DND-41 (cell line): Measurements from ENCODE around the gene SVIL.

Experiments used
- ATAC-seq: fragments of 200-7000 bp; cut with Tn5 transposase; 3 replicates; pipeline ENCODE4 v1.9.1; 2021; ENCODE audit warnings: low read depth; ENCODE audit not compliant: insufficient read depth
- DNase-seq: peaks from one replicate; pipeline ENCODE4 v3.0.0-alpha.2; 2020
- H2AFZ ChIP-seq: 2 replicates; pipeline ENCODE4 v1.6.0; 2012; ENCODE audit warnings: low read depth, low read length
- H3K27ac ChIP-seq: 2 replicates; pipeline ENCODE4 v1.5.1; 2012; ENCODE audit warnings: low read length, inconsistent platforms
- H3K27me3 ChIP-seq: fragments of 200-600 bp; sonication (generic); 2 replicates; pipeline ENCODE4 v1.6.0; 2012; ENCODE audit warnings: low read length, mild to moderate bottlenecking, inconsistent platforms; ENCODE audit not compliant: insufficient read depth, poor library complexity
- H3K36me3 ChIP-seq: 2 replicates; pipeline ENCODE4 v1.5.1; 2012; ENCODE audit warnings: low read length, inconsistent platforms; ENCODE audit not compliant: insufficient read depth
- H3K4me1 ChIP-seq: 2 replicates; pipeline ENCODE4 v1.5.1; 2012; ENCODE audit warnings: mild to moderate bottlenecking, low read length; ENCODE audit not compliant: insufficient read depth
- H3K4me2 ChIP-seq: 2 replicates; pipeline ENCODE4 v1.6.0; 2012; ENCODE audit warnings: mild to moderate bottlenecking, moderate library complexity, low read length, inconsistent platforms; ENCODE audit not compliant: insufficient read depth
- H3K4me3 ChIP-seq, 2 experiments: fragments of 200-600 bp in 1 of 2; shearing (Covaris generic) in 1 of 2; 2 replicates each; pipeline ENCODE4 v1.5.1; 2012 to 2016; ENCODE audit warnings: inconsistent platforms in 2 of 2, low read length in 2 of 2, mild to moderate bottlenecking in 2 of 2, low read depth in 1 of 2, moderate library complexity in 1 of 2
- H3K79me2 ChIP-seq: 2 replicates; pipeline ENCODE4 v1.6.0; 2012; ENCODE audit warnings: low read length, inconsistent platforms; ENCODE audit not compliant: insufficient read depth
- H3K9ac ChIP-seq: 2 replicates; pipeline ENCODE4 v1.6.0; 2012; ENCODE audit warnings: low read depth, mild to moderate bottlenecking, inconsistent platforms, low read length, moderate library complexity
- H3K9me3 ChIP-seq: 2 replicates; pipeline ENCODE4 v1.5.1; 2012; ENCODE audit warnings: low read length, moderate library complexity, mild to moderate bottlenecking, inconsistent platforms; ENCODE audit not compliant: insufficient read depth, severe bottlenecking
- H4K20me1 ChIP-seq: 2 replicates; pipeline ENCODE4 v1.6.0; 2012; ENCODE audit warnings: low read length; ENCODE audit not compliant: insufficient read depth
- CTCF ChIP-seq: IDR thresholded peaks from 2 replicates; pipeline ENCODE4 v1.5.1; 2012; ENCODE audit warnings: borderline replicate concordance, low read length, moderate library complexity, mild to moderate bottlenecking; ENCODE audit not compliant: poor library complexity, severe bottlenecking; ENCODE audit errors: extremely low read depth
- EZH2 ChIP-seq: IDR thresholded peaks from 3 replicates; pipeline ENCODE4 v1.6.1; 2012; ENCODE audit warnings: borderline replicate concordance, low read depth, mild to moderate bottlenecking, moderate library complexity, low read length, inconsistent platforms; ENCODE audit not compliant: severe bottlenecking

SVIL gene

GRCh38 chr10:29472301-29473086, 162.3 kb downstream of the SVIL start:
- no peak for ATAC-seq
- TF ChIP-seq CTCF (no peak), EZH2 (no peak)
- DNase-seq: no peak

GRCh38 chr10:29471544-29471859, 163.3 kb downstream of the SVIL start:
- H3K4me3 ChIP-seq: no peak overlapping the region
- no peaks in the 10 kb centered on the region for H3K27me3 ChIP-seq
- H3K4me2 ChIP-seq: no peak overlapping the region
- no peaks in the 10 kb centered on the region for H3K79me2 ChIP-seq
- ATAC-seq: no peak
- TF ChIP-seq EZH2: no peak
- no peak for TF ChIP-seq CTCF
- H4K20me1 ChIP-seq: no peaks in the 10 kb centered on the region
- DNase-seq: no peak
- H2AFZ ChIP-seq: no peak overlapping the region
- H3K9ac ChIP-seq: no peak overlapping the region
- peaks cover 69% of the 10 kb centered on the region for H3K36me3 ChIP-seq
- H3K27ac ChIP-seq: no peak overlapping the region
- no peaks in the 10 kb centered on the region for H3K9me3 ChIP-seq
- no peaks in the 10 kb centered on the region for H3K4me1 ChIP-seq

More at GRCh38 chr10:29472301-29473086, 162.3 kb downstream of the SVIL start:
- no peaks in the 10 kb centered on the region for H4K20me1 ChIP-seq
- H3K9me3 ChIP-seq: no peaks in the 10 kb centered on the region
- H2AFZ ChIP-seq: no peak overlapping the region
- peaks cover 68% of the 10 kb centered on the region for H3K36me3 ChIP-seq
- no peak overlapping the region for H3K4me3 ChIP-seq
- no peaks in the 10 kb centered on the region for H3K27me3 ChIP-seq
- peaks cover 2% of the 10 kb centered on the region for H3K4me1 ChIP-seq
- H3K9ac ChIP-seq: no peak overlapping the region
- H3K79me2 ChIP-seq: no peaks in the 10 kb centered on the region
- no peak overlapping the region for H3K27ac ChIP-seq
- no peak overlapping the region for H3K4me2 ChIP-seq

- H2AFZ ChIP-seq: no peak overlapping the region
- H3K36me3 ChIP-seq: peaks cover 69% of the 10 kb centered on the region
- H4K20me1 ChIP-seq: no peaks in the 10 kb centered on the region
- no peak overlapping the region for H3K4me2 ChIP-seq
- H3K9ac ChIP-seq: no peak overlapping the region
- TF ChIP-seq CTCF (no peak), EZH2 (no peak)
- H3K79me2 ChIP-seq: no peaks in the 10 kb centered on the region
- H3K4me1 ChIP-seq: no peaks in the 10 kb centered on the region
- ATAC-seq (no peak), DNase-seq (no peak)
- H3K27me3 ChIP-seq: no peaks in the 10 kb centered on the region
- H3K9me3 ChIP-seq: no peaks in the 10 kb centered on the region
- no peak overlapping the region for H3K27ac ChIP-seq
- no peak overlapping the region for H3K4me3 ChIP-seq
Observed at GRCh38 chr10:29470843-29471543, 163.8 kb downstream of the SVIL start.
